CD14-positive monocyte (primary cell): ENCODE measurements around the gene AASDHPPT. TPM values are rescaled to one million over a fixed set of nuclear protein-coding genes. Genes with fewer than 3 reads are reported as not detected.

Experiments
- DNase-seq, 3 donors: peaks; one replicate each; pipeline ENCODE4 v3.0.0-alpha.2; 2011 to 2022
- H2AFZ ChIP-seq: 2 replicates; pipeline ENCODE4 v1.6.0; 2012; ENCODE audit warnings: mild to moderate bottlenecking, low read depth, low read length, inconsistent platforms; ENCODE audit not compliant: insufficient read depth, poor library complexity, severe bottlenecking
- H3K27ac ChIP-seq, 2 donors: 1 replicate in 1 of 2; 2 replicates in 1 of 2; pipeline ENCODE4 v1.5.1; 2012 to 2013; ENCODE audit warnings: low read length in 2 of 2, control low read depth in 1 of 2, inconsistent platforms in 1 of 2, low read depth in 1 of 2, mild to moderate bottlenecking in 1 of 2
- H3K27me3 ChIP-seq, 2 donors: one replicate each; pipeline versions ENCODE4 v1.6.0 to v1.6.1; 2011 to 2013; ENCODE audit warnings: low read length in 2 of 2; ENCODE audit not compliant: control insufficient read depth in 2 of 2, insufficient read depth in 2 of 2
- H3K36me3 ChIP-seq, 2 donors: replicated peaks in 1 of 2; 1 replicate in 1 of 2; 2 replicates in 1 of 2; pipeline versions ENCODE4 v1.5.1 to v1.6.1; 2012 to 2013; ENCODE audit warnings: low read length in 2 of 2, control low read depth in 1 of 2, inconsistent platforms in 1 of 2, mild to moderate bottlenecking in 1 of 2; ENCODE audit not compliant: insufficient read depth in 2 of 2, control insufficient read depth in 1 of 2
- H3K4me1 ChIP-seq, 2 donors: 1 replicate in 1 of 2; 2 replicates in 1 of 2; pipeline versions ENCODE4 v1.5.1 to v1.6.1; 2012 to 2013; ENCODE audit warnings: low read length in 2 of 2, control low read depth in 1 of 2, inconsistent platforms in 1 of 2, mild to moderate bottlenecking in 1 of 2, moderate library complexity in 1 of 2; ENCODE audit not compliant: insufficient read depth in 2 of 2, control insufficient read depth in 1 of 2
- H3K4me2 ChIP-seq: replicated peaks from 2 replicates; pipeline ENCODE3; 2012; ENCODE audit warnings: low read length, moderate library complexity, mild to moderate bottlenecking; ENCODE audit not compliant: poor library complexity, severe bottlenecking; ENCODE audit errors: extremely low read depth
- H3K4me3 ChIP-seq, 3 experiments: fragments of 200-600 bp in 1 of 3; sonication (generic) in 1 of 3; replicated peaks in 1 of 3; 1 replicate in 2 of 3; 2 replicates in 1 of 3; pipeline ENCODE4 v1.5.1; 2011 to 2013; ENCODE audit warnings: low read length in 3 of 3, mild to moderate bottlenecking in 3 of 3, control low read depth in 2 of 3, low read depth in 2 of 3, inconsistent platforms in 1 of 3, moderate library complexity in 1 of 3
- H3K79me2 ChIP-seq: 2 replicates; pipeline ENCODE4 v1.6.0; 2012; ENCODE audit warnings: mild to moderate bottlenecking, control low read depth, inconsistent platforms, low read length, moderate library complexity; ENCODE audit not compliant: insufficient read depth
- H3K9ac ChIP-seq: 2 replicates; pipeline ENCODE4 v1.6.0; 2017; ENCODE audit warnings: low read length, mild to moderate bottlenecking; ENCODE audit not compliant: insufficient read depth, poor library complexity, severe bottlenecking
- H3K9me3 ChIP-seq, 2 donors: replicated peaks in 1 of 2; 1 replicate in 1 of 2; 2 replicates in 1 of 2; pipeline versions ENCODE4 v1.5.1 to v1.6.1; 2012 to 2013; ENCODE audit warnings: low read length in 2 of 2, control low read depth in 1 of 2; ENCODE audit not compliant: control insufficient read depth in 1 of 2, insufficient read depth in 1 of 2
- H4K20me1 ChIP-seq: 2 replicates; pipeline ENCODE4 v1.6.0; 2012; ENCODE audit warnings: mild to moderate bottlenecking, low read length, control low read depth, moderate library complexity; ENCODE audit not compliant: insufficient read depth
- H3K27ac Mint-ChIP-seq, 7 donors: one replicate each; pipeline ENCODE4 v1.8.0; 2020; ENCODE audit warnings: mild to moderate bottlenecking in 7 of 7, mixed read lengths in 7 of 7, moderate library complexity in 6 of 7, inconsistent platforms in 2 of 7
- H3K27me3 Mint-ChIP-seq, 3 donors: one replicate each; pipeline ENCODE4 v1.8.0; 2021 to 2022; ENCODE audit warnings: low read depth in 3 of 3, mild to moderate bottlenecking in 3 of 3, mixed read lengths in 3 of 3, moderate library complexity in 3 of 3, inconsistent platforms in 1 of 3
- H3K36me3 Mint-ChIP-seq, 2 donors: one replicate each; pipeline ENCODE4 v1.8.0; 2020; ENCODE audit warnings: mixed read lengths in 2 of 2, inconsistent platforms in 1 of 2, mild to moderate bottlenecking in 1 of 2
- H3K4me1 Mint-ChIP-seq: one replicate; pipeline ENCODE4 v1.8.0; 2020; ENCODE audit warnings: mild to moderate bottlenecking, mixed read lengths
- H3K4me3 Mint-ChIP-seq, 2 donors: one replicate each; pipeline ENCODE4 v1.8.0; 2020; ENCODE audit warnings: mild to moderate bottlenecking in 2 of 2, mixed read lengths in 2 of 2, moderate library complexity in 1 of 2
- H3K9me3 Mint-ChIP-seq, 7 donors: one replicate each; pipeline ENCODE4 v1.8.0; 2020 to 2022; ENCODE audit warnings: mixed read lengths in 7 of 7, mild to moderate bottlenecking in 6 of 7, moderate library complexity in 6 of 7, inconsistent platforms in 2 of 7
- WGBS: methylation state at CpG from one replicate; pipeline ENCODE4 v1.1.5; 2013; ENCODE audit warnings: missing lambda C conversion rate; ENCODE audit not compliant: insufficient coverage; 5-methylcytosine and 5-hydroxymethylcytosine counted together
- intact Hi-C, 2 donors: fragments of 100-400 bp; cut with micrococcal nuclease; formaldehyde crosslinking; loops; one replicate each; pipeline versions ENCODE4 v1.15.0 to v1.15.1; 2023
- polyA plus RNA-seq, 3 donors: library from polyadenylated mRNA; depleted of rRNA in 1 of 3; unstranded in 2 of 3; stranded (reverse) in 1 of 3; fragments of 300-500 nt in 2 of 3; fragments of >200 nt in 1 of 3; fragmentation: Illumina TruSeq in 2 of 3; gene quantifications; 1 replicate in 2 of 3; 2 replicates in 1 of 3; pipeline ENCODE4 v1.2.3, GENCODE V29; 2012 to 2021
- TF ChIP-seq, protein P1 (sequence below): fragments of 200-600 bp; IDR thresholded peaks from one replicate; pipeline ENCODE4 v1.8.0; 2022; ENCODE audit warnings: antibody characterized with exemption, mild to moderate bottlenecking

The AASDHPPT gene
- polyA plus RNA-seq, 3 donors, result 7.6 to 47.3 (median 27.3) TPM

DNA sequence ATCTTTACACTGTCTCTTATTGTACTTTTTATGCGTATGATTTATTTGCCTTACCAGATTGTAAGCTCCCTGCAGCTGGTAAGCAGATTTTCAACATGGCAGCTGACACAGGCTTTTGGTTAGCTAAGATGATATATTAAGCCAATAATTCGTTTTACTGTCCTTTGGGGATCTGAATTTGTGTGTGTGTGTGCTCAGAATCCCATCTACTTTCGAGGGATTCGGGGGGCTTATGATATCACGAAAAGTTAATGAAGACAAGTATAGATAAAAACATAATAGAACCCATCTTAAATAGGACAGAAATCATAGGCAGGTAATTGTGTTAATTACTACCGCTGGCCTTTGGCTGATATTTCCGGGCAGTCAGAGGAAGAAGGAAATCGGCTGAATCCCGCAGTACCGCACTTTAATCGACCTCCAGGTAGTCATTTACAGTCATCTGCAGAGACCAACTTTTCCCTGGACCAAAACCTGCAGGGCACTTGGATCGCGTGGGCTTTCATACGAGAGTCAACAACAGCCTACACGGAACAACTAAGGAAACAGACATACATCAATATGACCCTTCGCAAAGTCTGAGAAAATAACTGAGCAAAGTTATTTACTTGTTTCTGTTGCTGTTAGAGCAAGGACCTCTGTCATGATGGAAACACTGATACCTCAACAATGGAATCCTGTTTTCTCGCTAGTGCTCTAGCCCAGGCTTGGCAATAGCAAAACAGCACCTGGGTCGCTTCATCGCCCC lies 1.1 kb upstream of the AASDHPPT start:
- Histone ChIP-seq H3K27ac (peak overlapping the region; percentile 87 to 98), H2AFZ (peak overlapping the region; percentile 94), H4K20me1 (peaks cover 5% of the 10 kb centered on the region), H3K9ac (peak overlapping the region; percentile 72), H3K27me3 (no peaks in the 10 kb centered on the region), H3K4me3 (peak overlapping the region; percentile 87 to 88 (median 88)), H3K4me1 (peaks cover 16 to 29% of the 10 kb centered on the region in 2 donors), H3K36me3 (peaks cover 17 to 21% of the 10 kb centered on the region in 2 donors), H3K4me2 (peak overlapping the region; percentile 90), H3K9me3 (no peaks in the 10 kb centered on the region), H3K79me2 (peaks cover 32% of the 10 kb centered on the region)
- TF ChIP-seq, protein P1, sequence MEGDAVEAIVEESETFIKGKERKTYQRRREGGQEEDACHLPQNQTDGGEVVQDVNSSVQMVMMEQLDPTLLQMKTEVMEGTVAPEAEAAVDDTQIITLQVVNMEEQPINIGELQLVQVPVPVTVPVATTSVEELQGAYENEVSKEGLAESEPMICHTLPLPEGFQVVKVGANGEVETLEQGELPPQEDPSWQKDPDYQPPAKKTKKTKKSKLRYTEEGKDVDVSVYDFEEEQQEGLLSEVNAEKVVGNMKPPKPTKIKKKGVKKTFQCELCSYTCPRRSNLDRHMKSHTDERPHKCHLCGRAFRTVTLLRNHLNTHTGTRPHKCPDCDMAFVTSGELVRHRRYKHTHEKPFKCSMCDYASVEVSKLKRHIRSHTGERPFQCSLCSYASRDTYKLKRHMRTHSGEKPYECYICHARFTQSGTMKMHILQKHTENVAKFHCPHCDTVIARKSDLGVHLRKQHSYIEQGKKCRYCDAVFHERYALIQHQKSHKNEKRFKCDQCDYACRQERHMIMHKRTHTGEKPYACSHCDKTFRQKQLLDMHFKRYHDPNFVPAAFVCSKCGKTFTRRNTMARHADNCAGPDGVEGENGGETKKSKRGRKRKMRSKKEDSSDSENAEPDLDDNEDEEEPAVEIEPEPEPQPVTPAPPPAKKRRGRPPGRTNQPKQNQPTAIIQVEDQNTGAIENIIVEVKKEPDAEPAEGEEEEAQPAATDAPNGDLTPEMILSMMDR, result peak; percentile 9
- H3K27me3 Mint-ChIP-seq, result no peaks in the 10 kb centered on the region
- peak overlapping the region; percentile 96 to 98 for H3K4me3 Mint-ChIP-seq
- H3K9me3 Mint-ChIP-seq, result no peaks in the 10 kb centered on the region
- DNase-seq, result peak in 1 of 3 donors; percentile 4
- WGBS, result 0% methylated on average over 12 of the region's 19 CpGs
- H3K4me1 Mint-ChIP-seq, result peaks cover 31% of the 10 kb centered on the region
- peak overlapping the region; percentile 96 to 99 (median 98) for H3K27ac Mint-ChIP-seq
- intact Hi-C loops, result loop anchor here (5.0 kb wide), 1 partner anchor 54 kb away; the partner anchor contains the start of gene MSANTD4 (in 2 of the 2)
- peaks cover 19% of the 10 kb centered on the region in 2 donors for H3K36me3 Mint-ChIP-seq

GRCh38 chr11:106076919-106077608 lies 398 bp upstream of the AASDHPPT start, which contains the start of gene KBTBD3:
Gene KBTBD3 (minus strand): TSS chr11:106077347. CDS start chr11:106059097, 18,250 bp downstream.
- intact Hi-C loops, result loop anchor here (5.0 kb wide), 1 partner anchor 55 kb away; the partner anchor contains the start of gene MSANTD4 (in 2 of the 2)
- peaks cover 33% of the 10 kb centered on the region for H3K4me1 Mint-ChIP-seq
- peaks cover 35% of the 10 kb centered on the region for H3K79me2 ChIP-seq

More at GRCh38 chr11:106076919-106077608, 398 bp upstream of the AASDHPPT start, which contains the start of gene KBTBD3:
- Mint-ChIP-seq H3K9me3 (no peaks in the 10 kb centered on the region), H3K27ac (peak within 1 kb of the TSS; percentile 96 to 99 (median 99)), H3K4me3 (peak within 1 kb of the TSS; percentile 96 to 99), H3K36me3 (peaks cover 21 to 22% of the 10 kb centered on the region in 2 donors), H3K27me3 (no peaks in the 10 kb centered on the region)
- peak within 1 kb of the TSS; percentile 94 for H3K9ac ChIP-seq
- H4K20me1 ChIP-seq, result peaks cover 7% of the 10 kb centered on the region
- H3K27ac ChIP-seq, result peak within 1 kb of the TSS; percentile 96 to 98
- H3K27me3 ChIP-seq, result no peaks in the 10 kb centered on the region
- peaks cover 16 to 29% of the 10 kb centered on the region in 2 donors for H3K4me1 ChIP-seq
- H3K4me2 ChIP-seq, result peak within 1 kb of the TSS; percentile 90
- DNase-seq, result peak; percentile 98 to 100 (median 98)
- peak within 1 kb of the TSS; percentile 87 to 88 (median 88) for H3K4me3 ChIP-seq
- H2AFZ ChIP-seq, result peak within 1 kb of the TSS; percentile 96
- WGBS, result under 1% methylated on average over 33 of the region's 37 CpGs
- TF ChIP-seq, protein P1, result peak; percentile 32
- no peaks in the 10 kb centered on the region for H3K9me3 ChIP-seq
- peaks cover 20 to 25% of the 10 kb centered on the region in 2 donors for H3K36me3 ChIP-seq
